Measurements from ENCODE around the gene PEX14.
"Not testable (repeated sequence)": the region's sequence is repeated elsewhere in the genome, so short reads cannot be mapped to it uniquely, and the experiment has no call there.

The PEX14 gene

GRCh38 chr1:10440305-10440704 is 34.4 kb upstream of the PEX14 start:
- DNase-seq (ENCODE audit: insufficient read length, low spot score) (no peak), FAIRE-seq (no peak)
- TF ChIP-seq POLR2A (IDR thresholded peaks at IDR 0.05; ENCODE audit: low read depth, low read length), result no peak

GRCh38 chr1:10440794-10441193 is 34.0 kb upstream of the PEX14 start:
- DNase-seq (ENCODE audit: insufficient read length, low spot score) (no peak), FAIRE-seq (no peak)
- no peak for TF ChIP-seq POLR2A (IDR thresholded peaks at IDR 0.05; ENCODE audit: low read depth, low read length)

- no peak for TF ChIP-seq POLR2A (IDR thresholded peaks at IDR 0.05; ENCODE audit: low read depth, low read length)
- DNase-seq (ENCODE audit: insufficient read length, low spot score) (no peak), FAIRE-seq (no peak)
Measured at GRCh38 chr1:10444248-10444647, 30.5 kb upstream of the PEX14 start.

DNA sequence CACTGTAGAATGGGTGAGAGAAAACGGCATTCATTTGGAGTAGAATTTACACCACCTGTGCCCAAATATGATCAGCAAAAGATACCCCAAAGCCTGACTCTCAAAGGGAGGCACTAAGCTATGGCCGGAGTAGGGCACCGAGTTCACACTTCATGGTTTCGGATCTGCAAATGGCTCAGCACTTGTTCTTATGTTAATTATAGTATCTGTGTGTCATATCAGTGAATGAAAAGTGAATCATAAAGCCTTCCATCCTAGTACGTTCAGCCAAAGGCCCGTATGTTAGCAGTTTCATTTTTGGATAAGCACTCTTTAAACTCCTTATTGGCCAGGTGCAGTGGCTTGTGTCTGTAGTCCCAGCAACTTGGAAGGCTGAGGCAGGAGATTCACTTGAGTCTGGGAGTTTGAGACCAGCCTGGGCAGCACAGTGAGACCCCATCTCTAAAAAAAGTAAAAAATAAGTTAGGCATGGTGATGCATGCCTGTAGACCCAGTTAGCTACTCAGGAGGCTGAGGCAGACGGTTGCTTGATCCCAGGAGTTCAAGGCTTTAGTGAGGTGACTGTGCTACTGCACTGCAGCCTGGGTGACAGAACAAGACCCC is 29.9 kb upstream of the PEX14 start:
- TF ChIP-seq POLR2A (IDR thresholded peaks at IDR 0.05; ENCODE audit: low read depth, low read length), result no peak
- FAIRE-seq (no peak), DNase-seq (ENCODE audit: insufficient read length, low spot score) (no peak)

GRCh38 chr1:10446790-10447422 is 27.8 kb upstream of the PEX14 start:
- no peak for TF ChIP-seq POLR2A (IDR thresholded peaks at IDR 0.05; ENCODE audit: low read depth, low read length)
- FAIRE-seq (no peak), DNase-seq (ENCODE audit: insufficient read length, low spot score) (no peak)

DNA sequence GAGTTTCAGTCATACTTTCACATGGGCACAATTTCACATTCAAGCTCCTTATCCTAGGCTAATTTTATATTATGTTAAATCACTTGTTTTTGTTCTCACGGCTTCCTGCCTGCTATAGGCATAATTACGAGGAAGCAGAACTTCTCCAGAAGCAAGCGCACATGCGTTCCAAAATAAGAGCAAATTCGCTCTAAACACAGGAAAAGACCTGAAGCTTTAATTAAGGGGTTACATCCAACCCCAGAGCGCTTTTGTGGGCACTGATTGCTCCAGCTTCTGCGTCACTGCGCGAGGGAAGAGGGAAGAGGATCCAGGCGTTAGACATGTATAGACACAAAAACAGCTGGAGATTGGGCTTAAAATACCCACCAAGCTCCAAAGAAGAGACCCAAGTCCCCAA is 25.0 kb upstream of the PEX14 start, which contains the start of gene CORT:
Gene CORT (plus strand): TSS at position 281 of the 400 bp plus-strand sequence. CDS start 193 bp downstream, outside the sequence.
- DNase-seq (ENCODE audit: insufficient read length, low spot score) (no peak), FAIRE-seq (no peak)
- TF ChIP-seq POLR2A (IDR thresholded peaks at IDR 0.05; ENCODE audit: low read depth, low read length), result no peak

DNA sequence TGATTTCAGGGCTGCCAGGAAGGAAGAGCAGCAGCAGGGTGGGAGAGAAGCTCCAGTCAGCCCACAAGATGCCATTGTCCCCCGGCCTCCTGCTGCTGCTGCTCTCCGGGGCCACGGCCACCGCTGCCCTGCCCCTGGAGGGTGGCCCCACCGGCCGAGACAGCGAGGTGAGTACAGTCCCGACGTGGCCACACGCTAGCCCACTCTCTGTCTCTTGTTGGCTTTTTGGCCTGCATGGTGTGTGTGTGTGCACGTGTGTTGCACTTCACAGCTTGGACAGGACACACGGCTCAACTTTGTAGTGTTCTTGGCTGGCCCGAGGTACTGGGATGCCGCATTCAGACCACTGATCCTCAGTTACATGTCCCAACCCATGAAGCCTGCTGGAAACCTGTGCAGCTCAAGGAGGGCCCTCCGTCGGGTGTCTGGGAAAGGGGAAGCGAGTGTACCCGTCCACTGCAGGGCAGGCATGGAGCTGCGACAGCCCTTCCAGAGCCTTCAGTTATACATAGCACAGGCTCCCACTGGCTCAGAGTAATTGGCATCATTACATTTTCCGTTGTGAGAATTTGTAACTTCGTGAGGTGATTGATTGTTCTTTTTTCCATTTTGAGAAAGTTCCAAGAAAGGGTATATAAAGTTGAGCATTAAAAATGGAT is 24.5 kb upstream of the PEX14 start:
- FAIRE-seq (no peak), DNase-seq (ENCODE audit: insufficient read length, low spot score) (no peak)
- TF ChIP-seq POLR2A (IDR thresholded peaks at IDR 0.05; ENCODE audit: low read depth, low read length), result no peak

- DNase-seq (ENCODE audit: insufficient read length, low spot score), result no peak
- TF ChIP-seq POLR2A (IDR thresholded peaks at IDR 0.05; ENCODE audit: low read depth, low read length), result no peak
- FAIRE-seq, result no peak
Measured at GRCh38 chr1:10450836-10451235, 23.9 kb upstream of the PEX14 start.

GRCh38 chr1:10451287-10451686 is 23.5 kb upstream of the PEX14 start:
- no peak for TF ChIP-seq POLR2A (IDR thresholded peaks at IDR 0.05; ENCODE audit: low read depth, low read length)
- FAIRE-seq, result no peak
- DNase-seq (ENCODE audit: insufficient read length, low spot score), result no peak

- no peak for TF ChIP-seq POLR2A (IDR thresholded peaks at IDR 0.05; ENCODE audit: low read depth, low read length)
- FAIRE-seq, result no peak
- no peak for DNase-seq (ENCODE audit: insufficient read length, low spot score)
Measured at GRCh38 chr1:10456048-10456447, 18.7 kb upstream of the PEX14 start.

DNA sequence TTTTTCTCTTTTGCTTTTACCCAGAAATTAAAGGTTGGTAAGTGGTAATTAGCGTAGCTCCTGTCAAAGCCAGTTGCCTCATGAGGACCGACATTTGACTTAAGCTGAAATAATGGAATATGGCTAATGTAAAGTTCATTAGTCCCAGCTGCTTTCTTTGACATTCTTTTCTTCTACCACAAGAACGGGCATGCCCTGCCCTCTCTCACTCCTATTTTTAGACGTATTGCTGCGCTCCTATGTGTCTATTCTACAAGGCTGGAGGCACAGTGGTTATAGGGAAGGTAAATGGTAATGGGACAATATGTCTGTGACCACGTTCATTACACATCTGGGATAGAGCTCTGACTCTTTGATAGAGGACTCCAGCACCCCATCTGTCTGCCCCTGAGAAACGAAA is 18.1 kb upstream of the PEX14 start:
- no peak for FAIRE-seq
- DNase-seq (ENCODE audit: insufficient read length, low spot score), result no peak
- TF ChIP-seq POLR2A (IDR thresholded peaks at IDR 0.05; ENCODE audit: low read depth, low read length), result no peak

DNA sequence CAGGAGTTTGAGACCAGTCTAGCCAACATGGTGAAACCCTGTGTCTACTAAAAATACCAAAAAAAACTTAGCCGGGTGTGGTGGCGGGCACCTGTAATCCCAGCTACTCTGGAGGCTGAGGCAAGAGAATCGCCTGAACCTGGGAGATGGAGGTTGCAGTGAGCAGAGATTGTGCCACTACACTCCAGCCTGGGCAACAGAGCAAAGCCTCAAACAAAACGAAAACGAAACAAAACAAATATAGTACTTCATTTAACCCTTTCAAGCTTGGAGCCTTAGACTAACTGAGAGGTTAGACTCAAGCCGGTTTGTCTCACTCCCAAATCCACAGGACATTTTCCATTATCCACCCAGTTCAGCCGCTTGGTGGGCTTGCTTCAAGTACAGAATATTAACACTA is 17.3 kb upstream of the PEX14 start:
- not testable (repeated sequence) for FAIRE-seq

DNA sequence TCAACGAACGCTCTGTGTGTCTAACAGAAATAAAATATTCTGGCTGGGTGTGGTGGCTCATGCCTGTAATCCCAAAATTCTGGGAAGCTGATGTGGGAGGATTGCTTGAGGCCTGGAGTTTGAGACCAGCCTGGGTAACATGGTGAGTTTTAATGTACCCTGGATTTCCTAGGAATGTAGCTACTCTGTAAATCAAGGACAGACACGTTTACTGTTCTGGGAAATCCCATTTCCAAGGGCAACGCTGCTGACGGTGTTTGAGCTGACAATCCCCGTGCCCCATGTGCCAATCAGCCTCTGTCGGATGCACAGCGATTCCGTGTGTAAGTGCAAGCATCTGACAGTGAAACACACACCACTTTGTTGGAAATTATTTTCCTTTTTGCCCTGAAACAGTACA is 16.9 kb upstream of the PEX14 start:
- TF ChIP-seq POLR2A (IDR thresholded peaks at IDR 0.05; ENCODE audit: low read depth, low read length), result no peak
- no peak for FAIRE-seq

More for the DNA sequence above, 17.3 kb upstream of the PEX14 start:
- DNase-seq (ENCODE audit: insufficient read length, low spot score), result not testable (repeated sequence)

DNA sequence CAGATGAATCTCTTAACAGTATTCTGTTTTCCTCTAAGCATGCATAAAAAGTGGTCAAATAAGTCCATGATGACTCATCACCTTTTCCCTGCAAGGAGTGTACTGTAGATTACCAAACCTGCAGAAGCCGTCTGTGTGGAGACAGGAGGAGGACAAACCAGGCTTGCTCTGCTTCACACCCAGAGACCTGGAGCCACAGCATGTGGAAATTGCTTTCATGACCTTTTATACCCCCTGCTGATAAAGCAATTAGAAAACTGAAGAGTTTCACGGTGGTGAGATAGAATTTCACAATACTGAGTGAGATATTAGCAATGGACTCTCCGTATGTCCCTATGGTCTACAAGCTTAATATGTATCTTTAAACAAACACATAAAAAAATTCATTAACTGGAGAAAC is 15.6 kb upstream of the PEX14 start:
- TF ChIP-seq POLR2A (IDR thresholded peaks at IDR 0.05; ENCODE audit: low read depth, low read length), result no peak
- FAIRE-seq (peak; percentile 15), DNase-seq (ENCODE audit: insufficient read length, low spot score) (peak; percentile 40)

More for the DNA sequence above, 16.9 kb upstream of the PEX14 start:
- no peak for DNase-seq (ENCODE audit: insufficient read length, low spot score)

GRCh38 chr1:10467078-10467477 is 7.7 kb upstream of the PEX14 start:
- no peak for DNase-seq (ENCODE audit: insufficient read length, low spot score)
- TF ChIP-seq POLR2A (IDR thresholded peaks at IDR 0.05; ENCODE audit: low read depth, low read length), result no peak
- FAIRE-seq, result no peak

Data from H54 (cell line).